Bronchial epithelial cell (primary cell): ENCODE data around the gene FOXL3. TPM values are rescaled to one million over a fixed set of nuclear protein-coding genes. Genes with fewer than 3 reads are reported as not detected.

Experiments
- DNase-seq: peaks from one replicate; pipeline ENCODE4 v3.0.0-alpha.2; 2010; ENCODE audit warnings: low read depth
- FAIRE-seq: peaks from 2 replicates; lab custom pipeline; 2011; peaks lifted over from hg19 to GRCh38; lab: Jason Lieb, UNC
- H3K27me3 ChIP-seq: 2 replicates; pipeline ENCODE4 v1.5.1; 2011; ENCODE audit warnings: low read length; ENCODE audit not compliant: control insufficient read depth, insufficient read depth
- H3K36me3 ChIP-seq: 2 replicates; pipeline ENCODE4 v1.5.1; 2011; ENCODE audit warnings: low read length; ENCODE audit not compliant: control insufficient read depth, insufficient read depth
- H3K4me3 ChIP-seq: 2 replicates; pipeline ENCODE4 v1.5.1; 2011; ENCODE audit warnings: mild to moderate bottlenecking, low read depth, low read length, control low read depth
- CTCF ChIP-seq: IDR thresholded peaks from 2 replicates; pipeline ENCODE4 v1.5.1; 2011; ENCODE audit warnings: mild to moderate bottlenecking, moderate library complexity, low read length, control low read depth, inconsistent platforms; ENCODE audit not compliant: insufficient read depth, severe bottlenecking
- total RNA-seq: library from RNA; depleted of rRNA; stranded (reverse); fragments of >200 nt; gene quantifications from 2 replicates; pipeline ENCODE4 v1.2.1, GENCODE V29; 2014

FOXL3 gene
- total RNA-seq, 1 donor from 2014 or later: not detected

GRCh38 chr7:325811-326210, 35.8 kb downstream of the FOXL3 start:
- no peak for TF ChIP-seq CTCF
- DNase-seq (no peak), FAIRE-seq (no peak)
- Histone ChIP-seq H3K27me3 (peaks cover 4% of the 10 kb centered on the region), H3K4me3 (no peak overlapping the region), H3K36me3 (no peaks in the 10 kb centered on the region)

- DNase-seq (no peak), FAIRE-seq (no peak)
- no peak overlapping the region for H3K4me3 ChIP-seq
- TF ChIP-seq CTCF: no peak
- H3K36me3 ChIP-seq: no peaks in the 10 kb centered on the region
- H3K27me3 ChIP-seq: peaks cover 5% of the 10 kb centered on the region
Measured at GRCh38 chr7:326273-326672, 36.3 kb downstream of the FOXL3 start.

DNA sequence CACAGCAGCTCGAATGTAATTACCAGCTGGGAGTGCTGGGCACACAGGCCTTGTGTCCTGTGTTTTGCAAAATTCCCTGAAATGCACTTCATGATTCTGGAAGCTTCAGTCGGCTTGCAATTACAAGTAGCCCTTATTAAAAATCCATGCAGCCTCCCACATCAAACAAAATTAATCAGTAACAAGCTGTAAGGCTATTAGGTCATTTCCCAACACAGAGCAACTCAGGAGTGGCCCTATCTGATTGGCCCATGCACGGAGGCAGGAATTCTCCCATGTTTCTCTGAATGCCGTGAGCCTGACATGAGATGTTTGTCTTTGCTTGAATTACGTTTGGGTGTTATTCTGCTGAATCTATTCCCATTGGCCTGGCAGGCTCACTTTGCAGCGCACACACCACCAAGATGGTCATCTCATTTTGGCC, 36.9 kb downstream of the FOXL3 start:
- Histone ChIP-seq H3K4me3 (no peak overlapping the region), H3K36me3 (no peaks in the 10 kb centered on the region), H3K27me3 (peaks cover 5% of the 10 kb centered on the region)
- no peak for TF ChIP-seq CTCF
- DNase-seq: peak; percentile 47
- FAIRE-seq: no peak

- DNase-seq: no peak
- H3K4me3 ChIP-seq: no peak overlapping the region
- peaks cover 5% of the 10 kb centered on the region for H3K27me3 ChIP-seq
- no peak for FAIRE-seq
- TF ChIP-seq CTCF: no peak
- no peaks in the 10 kb centered on the region for H3K36me3 ChIP-seq
Measured at GRCh38 chr7:327233-327931, 37.4 kb downstream of the FOXL3 start.

DNA sequence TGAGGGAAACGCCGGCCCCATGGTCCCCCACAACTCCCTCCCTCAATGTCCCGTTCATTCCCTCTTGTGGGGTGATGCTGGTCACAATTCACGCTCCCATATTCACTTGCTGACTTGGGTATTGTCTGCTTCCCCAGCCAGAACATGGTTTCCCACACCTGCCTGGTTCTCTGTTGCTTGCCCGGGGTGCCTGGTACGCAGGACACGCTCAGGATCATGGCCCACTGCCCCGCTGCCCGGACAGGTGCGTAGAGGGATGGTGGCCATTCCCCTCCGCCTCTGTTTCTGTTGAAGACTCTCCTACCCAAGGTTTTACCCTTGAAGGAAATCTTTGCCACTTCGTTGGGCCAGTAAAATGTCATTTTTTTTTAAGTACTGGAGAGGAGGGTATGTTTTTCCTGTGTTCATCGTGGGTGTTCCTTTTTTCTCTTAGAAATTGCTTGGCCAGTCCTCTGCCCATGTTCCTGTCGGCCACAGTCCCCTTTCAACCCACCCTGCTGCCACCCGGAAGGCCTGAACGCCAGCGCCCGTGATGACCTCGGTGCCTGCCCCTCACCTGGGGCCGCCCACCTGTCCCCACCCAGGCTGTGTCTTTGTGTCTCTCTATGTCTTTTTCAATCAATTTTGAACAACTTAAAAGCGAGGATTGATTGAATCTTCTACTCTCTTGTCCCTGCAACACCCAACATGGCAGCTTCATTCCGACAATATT, 38.2 kb downstream of the FOXL3 start:
- Histone ChIP-seq H3K36me3 (no peaks in the 10 kb centered on the region), H3K4me3 (no peak overlapping the region), H3K27me3 (peaks cover 5% of the 10 kb centered on the region)
- FAIRE-seq (no peak), DNase-seq (no peak)
- TF ChIP-seq CTCF: no peak
